Nephron (organoid): ENCODE results near the gene CTNNA3.

Source experiments
- H3K27ac Mint-ChIP-seq, 3 experiments: 2 replicates each; pipeline ENCODE4 v1.8.0; 2020; ENCODE audit warnings: mixed read lengths in 3 of 3, mild to moderate bottlenecking in 2 of 3, moderate library complexity in 1 of 3
- H3K27me3 Mint-ChIP-seq: 2 replicates; pipeline ENCODE4 v1.8.0; 2021; ENCODE audit warnings: low read depth, mild to moderate bottlenecking, moderate library complexity, mixed read lengths
- H3K36me3 Mint-ChIP-seq: 2 replicates; pipeline ENCODE4 v1.8.0; 2020; ENCODE audit warnings: low read depth, mixed read lengths
- H3K4me1 Mint-ChIP-seq: 2 replicates; pipeline ENCODE4 v1.8.0; 2020; ENCODE audit warnings: mixed read lengths
- H3K4me3 Mint-ChIP-seq, 3 experiments: 2 replicates each; pipeline ENCODE4 v1.8.0; 2020; ENCODE audit warnings: mild to moderate bottlenecking in 3 of 3, mixed read lengths in 3 of 3, moderate library complexity in 2 of 3
- H3K9me3 Mint-ChIP-seq: 2 replicates; pipeline ENCODE4 v1.8.0; 2020; ENCODE audit warnings: mixed read lengths
- CTCF ChIP-seq, 3 experiments: fragments of 200-600 bp; sonication (generic); IDR thresholded peaks; one replicate each; pipeline ENCODE4 v1.5.0; 2021; ENCODE audit warnings: antibody characterized with exemption in 3 of 3; ENCODE audit not compliant: unreplicated experiment in 3 of 3

Gene CTNNA3

GRCh38 chr10:66773472-66773817, 922.5 kb downstream of the CTNNA3 start:
- Mint-ChIP-seq H3K27ac (no peak overlapping the region), H3K4me1 (no peaks in the 10 kb centered on the region)
- no peak for TF ChIP-seq CTCF (IDR thresholded peaks at IDR 0.05; ENCODE audit: unreplicated experiment in 3 of 3)

GRCh38 chr10:66772548-66773471, 923.2 kb downstream of the CTNNA3 start:
- H3K27me3 Mint-ChIP-seq = no peaks in the 10 kb centered on the region
- no peaks in the 10 kb centered on the region for H3K9me3 Mint-ChIP-seq
- H3K4me1 Mint-ChIP-seq = no peaks in the 10 kb centered on the region
- no peak overlapping the region for H3K27ac Mint-ChIP-seq
- no peak for TF ChIP-seq CTCF (IDR thresholded peaks at IDR 0.05; ENCODE audit: unreplicated experiment in 3 of 3)
- no peak overlapping the region for H3K4me3 Mint-ChIP-seq
- no peaks in the 10 kb centered on the region for H3K36me3 Mint-ChIP-seq

More at GRCh38 chr10:66773472-66773817, 922.5 kb downstream of the CTNNA3 start:
- H3K36me3 Mint-ChIP-seq = no peaks in the 10 kb centered on the region
- H3K9me3 Mint-ChIP-seq = no peaks in the 10 kb centered on the region
- H3K4me3 Mint-ChIP-seq = no peak overlapping the region
- no peaks in the 10 kb centered on the region for H3K27me3 Mint-ChIP-seq

- H3K36me3 Mint-ChIP-seq = no peaks in the 10 kb centered on the region
- H3K27me3 Mint-ChIP-seq = no peaks in the 10 kb centered on the region
- no peaks in the 10 kb centered on the region for H3K9me3 Mint-ChIP-seq
- H3K4me3 Mint-ChIP-seq = no peak overlapping the region
- no peak for TF ChIP-seq CTCF (IDR thresholded peaks at IDR 0.05; ENCODE audit: unreplicated experiment in 3 of 3)
- H3K27ac Mint-ChIP-seq = no peak overlapping the region
- no peaks in the 10 kb centered on the region for H3K4me1 Mint-ChIP-seq
Observed at GRCh38 chr10:66767707-66768106, 928.3 kb downstream of the CTNNA3 start.

- Mint-ChIP-seq H3K27me3 (no peaks in the 10 kb centered on the region), H3K9me3 (no peaks in the 10 kb centered on the region), H3K4me3 (no peak overlapping the region), H3K36me3 (no peaks in the 10 kb centered on the region), H3K27ac (no peak overlapping the region), H3K4me1 (no peaks in the 10 kb centered on the region)
- TF ChIP-seq CTCF (IDR thresholded peaks at IDR 0.05; ENCODE audit: unreplicated experiment in 3 of 3) = no peak
Observed at GRCh38 chr10:66762218-66762729, 933.7 kb downstream of the CTNNA3 start.

- Mint-ChIP-seq H3K36me3 (no peaks in the 10 kb centered on the region), H3K4me3 (no peak overlapping the region), H3K4me1 (no peaks in the 10 kb centered on the region), H3K27ac (no peak overlapping the region), H3K27me3 (no peaks in the 10 kb centered on the region), H3K9me3 (no peaks in the 10 kb centered on the region)
- TF ChIP-seq CTCF (IDR thresholded peaks at IDR 0.05; ENCODE audit: unreplicated experiment in 3 of 3) = no peak
Observed at GRCh38 chr10:66760941-66761340, 935.1 kb downstream of the CTNNA3 start.

GRCh38 chr10:66755474-66755873, 940.5 kb downstream of the CTNNA3 start:
- Mint-ChIP-seq H3K36me3 (no peaks in the 10 kb centered on the region), H3K4me3 (no peak overlapping the region), H3K4me1 (no peaks in the 10 kb centered on the region), H3K27me3 (no peaks in the 10 kb centered on the region), H3K27ac (no peak overlapping the region), H3K9me3 (no peaks in the 10 kb centered on the region)
- no peak for TF ChIP-seq CTCF (IDR thresholded peaks at IDR 0.05; ENCODE audit: unreplicated experiment in 3 of 3)
